Hematopoietic multipotent progenitor cell (in vitro differentiated cells): ENCODE measurements around the gene MAN2A2. TPM values are rescaled to one million over a fixed set of nuclear protein-coding genes. Genes with fewer than 3 reads are reported as not detected.

Experiments used
- DNase-seq, 3 donors: peaks; one replicate each; pipeline ENCODE4 v3.0.0-alpha.2; 2011 to 2015; ENCODE audit warnings: low read depth in 2 of 3, low spot score in 2 of 3
- small RNA-seq: library from RNA; depleted of rRNA; stranded (forward); fragments of <200 nt; gene quantifications from one replicate; pipeline ENCODE3, GENCODE V24; 2012
- total RNA-seq: library from RNA; depleted of rRNA; stranded (reverse); fragments of >200 nt; gene quantifications from one replicate; pipeline ENCODE4 v1.2.3, GENCODE V29; 2012

The MAN2A2 gene
- total RNA-seq, 1 donor, result 224 TPM

- DNase-seq, result peak in 1 of 3 donors; percentile 32
Measured at GRCh38 chr15:90957031-90957790, 54.1 kb downstream of the MAN2A2 start.

- no peak for DNase-seq
Measured at GRCh38 chr15:90957791-90958190, 54.7 kb downstream of the MAN2A2 start.

GRCh38 chr15:90959028-90959595, 56.0 kb downstream of the MAN2A2 start:
- no peak for DNase-seq

- no peak for DNase-seq
Measured at GRCh38 chr15:90959894-90960293, 56.8 kb downstream of the MAN2A2 start.

GRCh38 chr15:90960298-90961091, 57.4 kb downstream of the MAN2A2 start:
- DNase-seq, result no peak

GRCh38 chr15:90962021-90962420, 58.9 kb downstream of the MAN2A2 start:
- no peak for DNase-seq

- DNase-seq, result no peak
Measured at GRCh38 chr15:90966262-90966661, 63.2 kb downstream of the MAN2A2 start.

- no peak for DNase-seq
Measured at GRCh38 chr15:90967206-90967605, 64.1 kb downstream of the MAN2A2 start.

GRCh38 chr15:90968434-90968833, 65.3 kb downstream of the MAN2A2 start:
- no peak for DNase-seq

GRCh38 chr15:90970274-90970673, 67.2 kb downstream of the MAN2A2 start:
- DNase-seq, result no peak

GRCh38 chr15:90972133-90972532, 69.0 kb downstream of the MAN2A2 start:
- DNase-seq, result no peak

Small RNA genes within 50 kb of the gene (small RNA-seq; reads per million reads assigned to genes)
- gene RN7SL363P, result not detected

Other genes with a start within 250 kb of the MAN2A2 start
- 5.1 TPM for gene BLM, start 186.0 kb upstream of the MAN2A2 start, total RNA-seq
- 124 TPM for gene FURIN, start 34.7 kb upstream of the MAN2A2 start, total RNA-seq
- 229 TPM for gene FES, start 18.8 kb upstream of the MAN2A2 start, total RNA-seq
- gene HDDC3, start 29.2 kb downstream of the MAN2A2 start, total RNA-seq, result 26.9 TPM
- gene UNC45A, start 32.0 kb downstream of the MAN2A2 start, total RNA-seq, result 116 TPM
- 13.7 TPM for gene RCCD1, start 51.6 kb downstream of the MAN2A2 start, total RNA-seq
- gene PRC1, start 91.2 kb downstream of the MAN2A2 start, total RNA-seq, result 28.8 TPM
- gene VPS33B, start 119.3 kb downstream of the MAN2A2 start, total RNA-seq, result 8.3 TPM
- gene SV2B, start 197.0 kb downstream of the MAN2A2 start, total RNA-seq, result 0.27 TPM